ENCODE data around the gene RAB1A. TPM values are rescaled to one million over a fixed set of nuclear protein-coding genes. Genes with fewer than 3 reads are reported as not detected.
"Not testable (repeated sequence)": the region's sequence is repeated elsewhere in the genome, so short reads cannot be mapped to it uniquely, and the experiment has no call there.

The RAB1A gene
- total RNA-seq (2014; rRNA removed; shearing (Covaris generic)), result 87.6 and 108 TPM in 2 replicates
- 147 and 149 TPM in 2 replicates for polyA plus RNA-seq (2015; cell fraction: cytosol; rRNA removed)
- polyA plus RNA-seq (2015; cell fraction: nucleus; rRNA removed), result 74.2 and 92.0 TPM in 2 replicates

- peak; percentile 98 for DNase-seq (ENCODE audit: low read depth)
These were observed at the start of gene RAB1A for GRCh38 chr2:65129826-65130663. RAB1A (minus strand) TSS chr2:65130106; CDS start chr2:65129915, 191 bp downstream.

- no peak for DNase-seq (ENCODE audit: low read depth)
These were observed 48.0 kb upstream of the RAB1A start for GRCh38 chr2:65177751-65178442.

GRCh38 chr2:65175894-65176530 lies 46.1 kb upstream of the RAB1A start:
- no peak for DNase-seq (ENCODE audit: low read depth)

GRCh38 chr2:65174031-65174430 lies 44.1 kb upstream of the RAB1A start:
- DNase-seq (ENCODE audit: low read depth), result peak; percentile 44

GRCh38 chr2:65172994-65173790 lies 43.3 kb upstream of the RAB1A start:
- no peak for DNase-seq (ENCODE audit: low read depth)

- not testable (repeated sequence) for DNase-seq (ENCODE audit: low read depth)
These were observed 40.9 kb upstream of the RAB1A start for GRCh38 chr2:65170611-65171477.

GRCh38 chr2:65169760-65170136 lies 39.8 kb upstream of the RAB1A start:
- DNase-seq (ENCODE audit: low read depth), result no peak

GRCh38 chr2:65165558-65165957 lies 35.7 kb upstream of the RAB1A start:
- no peak for DNase-seq (ENCODE audit: low read depth)

GRCh38 chr2:65164426-65164891 lies 34.6 kb upstream of the RAB1A start:
- no peak for DNase-seq (ENCODE audit: low read depth)

- DNase-seq (ENCODE audit: low read depth), result no peak
These were observed 31.7 kb upstream of the RAB1A start for GRCh38 chr2:65161551-65162100.

- no peak for DNase-seq (ENCODE audit: low read depth)
These were observed 30.0 kb upstream of the RAB1A start for GRCh38 chr2:65159906-65160305.

- DNase-seq (ENCODE audit: low read depth), result no peak
These were observed 29.4 kb upstream of the RAB1A start for GRCh38 chr2:65159261-65159660.

GRCh38 chr2:65158557-65158956 lies 28.7 kb upstream of the RAB1A start:
- no peak for DNase-seq (ENCODE audit: low read depth)

- DNase-seq (ENCODE audit: low read depth), result peak; percentile 55
These were observed 27.9 kb upstream of the RAB1A start for GRCh38 chr2:65157856-65158255.

- DNase-seq (ENCODE audit: low read depth), result no peak
These were observed 26.1 kb upstream of the RAB1A start for GRCh38 chr2:65156041-65156440.

- peak; percentile 37 for DNase-seq (ENCODE audit: low read depth)
These were observed 23.6 kb upstream of the RAB1A start for GRCh38 chr2:65153515-65153914.

- no peak for DNase-seq (ENCODE audit: low read depth)
These were observed 16.2 kb upstream of the RAB1A start for GRCh38 chr2:65146078-65146477.

- DNase-seq (ENCODE audit: low read depth), result no peak
These were observed 14.7 kb upstream of the RAB1A start for GRCh38 chr2:65144571-65144970.

GRCh38 chr2:65142515-65142914 lies 12.6 kb upstream of the RAB1A start:
- DNase-seq (ENCODE audit: low read depth), result peak; percentile 18
